Kidney epithelial cell (primary cell): ENCODE results near the gene TGFBR3. TPM values are rescaled to one million over a fixed set of nuclear protein-coding genes. Genes with fewer than 3 reads are reported as not detected.

Source experiments
- DNase-seq: peaks from one replicate; pipeline ENCODE4 v3.0.0-alpha.2; 2010; ENCODE audit warnings: low read depth
- H3K27me3 ChIP-seq: 2 replicates; pipeline ENCODE4 v1.6.0; 2011; ENCODE audit warnings: low read length; ENCODE audit not compliant: control insufficient read depth, insufficient read depth
- H3K36me3 ChIP-seq: 2 replicates; pipeline ENCODE4 v1.5.1; 2011; ENCODE audit warnings: low read length; ENCODE audit not compliant: control insufficient read depth, insufficient read depth
- H3K4me3 ChIP-seq: 2 replicates; pipeline ENCODE4 v1.5.1; 2011; ENCODE audit warnings: low read depth, mild to moderate bottlenecking, control low read depth, low read length
- CTCF ChIP-seq: IDR thresholded peaks from 2 replicates; pipeline ENCODE4 v1.5.1; 2011; ENCODE audit warnings: mild to moderate bottlenecking, moderate library complexity, low read length, control low read depth, inconsistent platforms; ENCODE audit not compliant: insufficient read depth, poor library complexity, severe bottlenecking
- total RNA-seq: library from RNA; depleted of rRNA; stranded (reverse); fragments of >200 nt; gene quantifications from 2 replicates; pipeline ENCODE4 v1.2.3, GENCODE V29; 2015

Gene TGFBR3
- total RNA-seq, 1 donor from 2014 or later = 5.5 TPM

- no peaks in the 10 kb centered on the region for H3K36me3 ChIP-seq
- H3K4me3 ChIP-seq = no peak overlapping the region
- TF ChIP-seq CTCF = no peak
- no peak for DNase-seq
- no peaks in the 10 kb centered on the region for H3K27me3 ChIP-seq
Observed at GRCh38 chr1:91717839-91718238, 168.1 kb downstream of the TGFBR3 start.

GRCh38 chr1:91716339-91716738 is 169.6 kb downstream of the TGFBR3 start:
- no peak for DNase-seq
- Histone ChIP-seq H3K4me3 (no peak overlapping the region), H3K36me3 (no peaks in the 10 kb centered on the region), H3K27me3 (no peaks in the 10 kb centered on the region)
- TF ChIP-seq CTCF = no peak

GRCh38 chr1:91715416-91716000 is 170.4 kb downstream of the TGFBR3 start:
- Histone ChIP-seq H3K36me3 (no peaks in the 10 kb centered on the region), H3K4me3 (no peak overlapping the region), H3K27me3 (no peaks in the 10 kb centered on the region)
- TF ChIP-seq CTCF = no peak
- no peak for DNase-seq

- H3K4me3 ChIP-seq = no peak overlapping the region
Observed at GRCh38 chr1:91714867-91715381, 171.0 kb downstream of the TGFBR3 start.

GRCh38 chr1:91712981-91713841 is 172.7 kb downstream of the TGFBR3 start:
- Histone ChIP-seq H3K36me3 (no peaks in the 10 kb centered on the region), H3K27me3 (no peaks in the 10 kb centered on the region), H3K4me3 (no peak overlapping the region)
- TF ChIP-seq CTCF = no peak
- no peak for DNase-seq

More at GRCh38 chr1:91714867-91715381, 171.0 kb downstream of the TGFBR3 start:
- TF ChIP-seq CTCF = no peak
- DNase-seq = no peak
- no peaks in the 10 kb centered on the region for H3K27me3 ChIP-seq
- no peaks in the 10 kb centered on the region for H3K36me3 ChIP-seq
